HG03354 (cell line): ENCODE measurements around the gene SEC24A.
"Not testable (repeated sequence)": the region's sequence is repeated elsewhere in the genome, so short reads cannot be mapped to it uniquely, and the experiment has no call there.

Source experiments
- ATAC-seq: cut with Tn5 transposase; IDR thresholded peaks from one replicate; pipeline ENCODE4 v1.9.1; 2021; ENCODE audit warnings: mild to moderate bottlenecking; ENCODE audit not compliant: unreplicated experiment, poor library complexity, severe bottlenecking

Gene SEC24A

GRCh38 chr5:134647750-134648424 lies 698 bp upstream of the SEC24A start:
- ATAC-seq, result peak; percentile 40

- ATAC-seq, result peak; percentile 29
Measured at GRCh38 chr5:134649163-134649835, 714 bp downstream of the SEC24A start.

GRCh38 chr5:134650660-134651059 lies 2.1 kb downstream of the SEC24A start:
- not testable (repeated sequence) for ATAC-seq

GRCh38 chr5:134651531-134651930 lies 2.9 kb downstream of the SEC24A start:
- ATAC-seq, result no peak

- no peak for ATAC-seq
Measured at GRCh38 chr5:134656690-134657089, 8.1 kb downstream of the SEC24A start.

GRCh38 chr5:134659456-134659855 lies 10.9 kb downstream of the SEC24A start:
- no peak for ATAC-seq

GRCh38 chr5:134659922-134660321 lies 11.3 kb downstream of the SEC24A start:
- ATAC-seq, result no peak

- no peak for ATAC-seq
Measured at GRCh38 chr5:134662971-134663370, 14.4 kb downstream of the SEC24A start.

GRCh38 chr5:134664448-134664847 lies 15.9 kb downstream of the SEC24A start:
- no peak for ATAC-seq

- ATAC-seq, result not testable (repeated sequence)
Measured at GRCh38 chr5:134673546-134673945, 25.0 kb downstream of the SEC24A start.

- not testable (repeated sequence) for ATAC-seq
Measured at GRCh38 chr5:134677357-134677756, 28.8 kb downstream of the SEC24A start.

GRCh38 chr5:134690144-134690543 lies 41.6 kb downstream of the SEC24A start:
- ATAC-seq, result not testable (repeated sequence)

- no peak for ATAC-seq
Measured at GRCh38 chr5:134692722-134693121, 44.1 kb downstream of the SEC24A start.

GRCh38 chr5:134708301-134708700 lies 59.7 kb downstream of the SEC24A start:
- ATAC-seq, result no peak

GRCh38 chr5:134714120-134714519 lies 65.5 kb downstream of the SEC24A start:
- no peak for ATAC-seq

- ATAC-seq, result no peak
Measured at GRCh38 chr5:134714541-134714940, 66.0 kb downstream of the SEC24A start.

- not testable (repeated sequence) for ATAC-seq
Measured at GRCh38 chr5:134715466-134715865, 66.9 kb downstream of the SEC24A start.

- no peak for ATAC-seq
Measured at GRCh38 chr5:134724872-134725271, 76.3 kb downstream of the SEC24A start.

GRCh38 chr5:134732819-134733218 lies 84.2 kb downstream of the SEC24A start:
- ATAC-seq, result no peak

- no peak for ATAC-seq
Measured at GRCh38 chr5:134735243-134735642, 86.7 kb downstream of the SEC24A start.

- ATAC-seq, result no peak
Measured at GRCh38 chr5:134736173-134736812, 87.7 kb downstream of the SEC24A start.
